Measurements from ENCODE around the gene NUDT16L1. TPM values are rescaled to one million over a fixed set of nuclear protein-coding genes. Genes with fewer than 3 reads are reported as not detected.

The NUDT16L1 gene
- total and polyA plus RNA-seq, 2 of the 4 experiments (the other 2 are of a cell fraction), result 22.9 to 44.3 TPM

DNA sequence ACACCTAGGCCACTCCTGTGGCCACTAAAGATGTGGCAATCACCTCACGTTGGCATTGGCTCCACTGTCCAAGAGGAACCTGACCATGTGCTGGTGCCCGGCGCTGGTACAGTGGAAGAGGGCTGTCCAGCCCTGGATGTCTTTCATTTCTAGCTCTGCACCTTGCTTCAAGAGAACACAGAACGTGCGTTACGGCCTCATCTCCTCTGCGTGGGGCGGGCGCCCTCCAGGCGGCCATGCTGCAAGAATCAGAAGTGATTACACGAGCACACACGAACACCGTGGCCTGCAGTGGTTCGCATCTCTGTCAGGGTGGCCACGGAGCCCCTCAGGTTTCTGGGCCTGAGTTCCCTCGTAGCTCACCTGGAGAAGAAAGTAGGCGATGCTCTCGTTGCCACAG lies 33.3 kb downstream of the NUDT16L1 start:
- POLR2A ChIA-PET (ENCODE audit: unreplicated experiment), result no interaction called here
- no peak overlapping the region for H3K4me2 ChIP-seq (ENCODE audit: low read depth, low read length)
- H4K8ac ChIP-seq (ENCODE audit: low read depth in 2 of 2, low read length in 2 of 2), result no peak overlapping the region
- H4K91ac ChIP-seq (ENCODE audit: insufficient read depth, low read depth, low read length), result no peak overlapping the region
- no peak overlapping the region for H3K56ac ChIP-seq (ENCODE audit: extremely low read depth, insufficient read depth, low read length)
- WGBS, 2 experiments (ENCODE audit: extremely low coverage in 2 of 2, insufficient read length in 1 of 2), result 89% methylated on average over 13 of the region's 18 CpGs; no CpG with 5 or more reads in 1 of the 2 experiments
- H2BK20ac ChIP-seq (ENCODE audit: low read depth, low read length), result no peak overlapping the region
- no peak for DNase-seq
- BruUV-seq (replicated peaks), result no TSS peak
- intact Hi-C loops (cut with micrococcal nuclease) (no loop called here), dilution Hi-C loops (cut with HindIII; ENCODE audit: low sequenced_read_pairs, unreplicated experiment) (no loop called here), in situ Hi-C loops (cut with MboI; ENCODE audit: low sequenced_read_pairs) (no loop called here)
- no peaks in the 10 kb centered on the region for H4K20me1 ChIP-seq (ENCODE audit: insufficient read depth, low read length)
- H3K4ac ChIP-seq (ENCODE audit: low read depth, low read length), result no peak overlapping the region
- no peak overlapping the region for H2AK9ac ChIP-seq (replicated peaks; ENCODE audit: low read depth, low read length, poor library complexity)
- no peaks in the 10 kb centered on the region for H3K9me3 ChIP-seq (ENCODE audit: control insufficient read depth, insufficient read depth, low read length)
- CTCF ChIA-PET, result no interaction called here
- no peak overlapping the region for H3K27ac ChIP-seq (ENCODE audit: insufficient read depth, low read length)
- ATAC-seq (ENCODE audit: low read depth), result no peak
- no peak overlapping the region for H4K5ac ChIP-seq (ENCODE audit: low read depth, low read length)
- TF ChIP-seq MAFK (IDR thresholded peaks at IDR 0.05; ENCODE audit: low read depth, low read length) (no peak), POLR2A (IDR thresholded peaks at IDR 0.05; ENCODE audit: low read depth, low read length) (no peak), CTCF (conservative IDR thresholded peaks at IDR 0.05; ENCODE audit: low read depth, low read length) (no peak), ELK1 (IDR thresholded peaks at IDR 0.05; ENCODE audit: borderline replicate concordance, low read depth, low read length) (no peak), MAZ (IDR thresholded peaks at IDR 0.05; ENCODE audit: borderline replicate concordance, low read depth, low read length) (no peak), RCOR1 (IDR thresholded peaks at IDR 0.05; ENCODE audit: insufficient replicate concordance, low read length) (no peak), RAD21 (IDR thresholded peaks at IDR 0.05; ENCODE audit: low read length) (no peak), MXI1 (IDR thresholded peaks at IDR 0.05; ENCODE audit: borderline replicate concordance, low read depth, low read length) (no peak), BHLHE40 (IDR thresholded peaks at IDR 0.05; ENCODE audit: low read depth, low read length) (no peak), CEBPB (IDR thresholded peaks at IDR 0.05; ENCODE audit: low read depth, low read length) (no peak), CHD1 (IDR thresholded peaks at IDR 0.05; ENCODE audit: low read depth, low read length) (no peak), SMC3 (IDR thresholded peaks at IDR 0.05; ENCODE audit: low read depth, low read length) (no peak)
- TF ChIP-seq, protein P1, sequence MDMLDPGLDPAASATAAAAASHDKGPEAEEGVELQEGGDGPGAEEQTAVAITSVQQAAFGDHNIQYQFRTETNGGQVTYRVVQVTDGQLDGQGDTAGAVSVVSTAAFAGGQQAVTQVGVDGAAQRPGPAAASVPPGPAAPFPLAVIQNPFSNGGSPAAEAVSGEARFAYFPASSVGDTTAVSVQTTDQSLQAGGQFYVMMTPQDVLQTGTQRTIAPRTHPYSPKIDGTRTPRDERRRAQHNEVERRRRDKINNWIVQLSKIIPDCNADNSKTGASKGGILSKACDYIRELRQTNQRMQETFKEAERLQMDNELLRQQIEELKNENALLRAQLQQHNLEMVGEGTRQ (IDR thresholded peaks at IDR 0.05; ENCODE audit: low read depth, low read length), result no peak
- no peak overlapping the region for H2BK15ac ChIP-seq (ENCODE audit: low read depth, low read length)
- no peak overlapping the region for H3K23ac ChIP-seq (ENCODE audit: low read depth, low read length)
- H3K36me3 ChIP-seq (ENCODE audit: control insufficient read depth, insufficient read depth, low read length), result peaks cover 53% of the 10 kb centered on the region
- no peaks in the 10 kb centered on the region for H3K4me1 ChIP-seq (ENCODE audit: control insufficient read depth, insufficient read depth, low read length)
- no peaks in the 10 kb centered on the region for H3K27me3 ChIP-seq (ENCODE audit: control insufficient read depth, insufficient read depth, low read length)
- no peak overlapping the region for H2AFZ ChIP-seq (replicated peaks; ENCODE audit: low read length, poor library complexity)
- peaks cover 7 to 39% of the 10 kb centered on the region in 2 experiments; a peak in 3 of 4 replicates for H3K79me1 ChIP-seq (ENCODE audit: low read depth in 1 of 2, low read length in 2 of 2)
- no peak overlapping the region for H3K14ac ChIP-seq (replicated peaks; ENCODE audit: low read depth, low read length)
- no peak overlapping the region for H3K9ac ChIP-seq (ENCODE audit: low read depth, low read length)
- no peak overlapping the region for H2BK120ac ChIP-seq (ENCODE audit: low read depth, low read length)
- no peak overlapping the region for H3K18ac ChIP-seq (ENCODE audit: low read depth, low read length)
- no peak overlapping the region for H3K4me3 ChIP-seq (ENCODE audit: insufficient read depth, low read depth, low read length)
- no peak overlapping the region for H2BK5ac ChIP-seq (ENCODE audit: low read depth, low read length, poor library complexity, severe bottlenecking)
- H3K9me1 ChIP-seq (ENCODE audit: insufficient read depth, low read length), result no peaks in the 10 kb centered on the region
- H2AK5ac ChIP-seq (ENCODE audit: low read depth, low read length), result no peak overlapping the region
